OCI-LY7 (cell line): ENCODE results near the gene HOXB1. TPM values are rescaled to one million over a fixed set of nuclear protein-coding genes. Genes with fewer than 3 reads are reported as not detected.

Experiments used
- BruUV-seq: library from RNA; stranded (reverse); fragments of 400-500 nt; replicated peaks from 2 replicates; lab custom pipeline; 2021; lab: Mats Ljungman, UMichigan
- CTCF ChIA-PET: fragments of 300-600 bp; sonication (Branson Sonifier 250); formaldehyde crosslinking; loops from one replicate; lab custom pipeline; 2022; ENCODE audit warnings: antibody characterized with exemption; ENCODE audit not compliant: unreplicated experiment; lab: Charles Lee
- POLR2A ChIA-PET: fragments of 300-600 bp; sonication (Branson Sonifier 250); formaldehyde crosslinking; loops from one replicate; lab custom pipeline; 2022; ENCODE audit warnings: antibody characterized with exemption; lab: Charles Lee
- DNase-seq: peaks from one replicate; pipeline ENCODE4 v3.0.0-alpha.2; 2015; ENCODE audit warnings: low spot score
- H2AFZ ChIP-seq: fragments of 200-600 bp; sonication (generic), shearing (Covaris generic); 2 replicates; pipeline ENCODE4 v1.6.1; 2014; ENCODE audit warnings: mild to moderate bottlenecking, antibody characterized with exemption, low read length, moderate library complexity
- H3K27ac ChIP-seq: fragments of 200-600 bp; sonication (generic); 2 replicates; pipeline ENCODE4 v1.5.1; 2014; ENCODE audit warnings: mixed run types, low read depth, mild to moderate bottlenecking, moderate library complexity, low read length, inconsistent platforms; ENCODE audit not compliant: poor library complexity, severe bottlenecking
- H3K36me3 ChIP-seq: fragments of 200-600 bp; sonication (generic); 2 replicates; pipeline ENCODE4 v1.6.1; 2014; ENCODE audit warnings: mild to moderate bottlenecking, antibody characterized with exemption, low read length, moderate library complexity, mixed read lengths; ENCODE audit not compliant: insufficient read depth
- H3K4me1 ChIP-seq: fragments of 200-600 bp; sonication (generic); 2 replicates; pipeline ENCODE4 v1.5.1; 2014; ENCODE audit warnings: mild to moderate bottlenecking, low read length; ENCODE audit not compliant: insufficient read depth, poor library complexity, severe bottlenecking
- H3K4me2 ChIP-seq: fragments of 200-600 bp; sonication (generic); 2 replicates; pipeline ENCODE4 v1.6.1; 2014; ENCODE audit warnings: mild to moderate bottlenecking, low read length
- H3K4me3 ChIP-seq: fragments of 200-600 bp; sonication (generic); 2 replicates; pipeline ENCODE4 v1.5.1; 2014; ENCODE audit warnings: mild to moderate bottlenecking, low read depth, low read length; ENCODE audit not compliant: poor library complexity, severe bottlenecking
- H3K79me2 ChIP-seq: fragments of 200-600 bp; sonication (generic); 2 replicates; pipeline ENCODE4 v1.6.1; 2016; ENCODE audit warnings: low read depth, mild to moderate bottlenecking, low read length, moderate library complexity, mixed read lengths; ENCODE audit not compliant: insufficient read depth
- H3K9me2 ChIP-seq: fragments of 200-600 bp; sonication (generic); 2 replicates; pipeline ENCODE4 v1.6.1; 2016; ENCODE audit warnings: mild to moderate bottlenecking, low read length, mixed read lengths; ENCODE audit not compliant: insufficient read depth
- H3K9me3 ChIP-seq: fragments of 200-600 bp; sonication (generic); 2 replicates; pipeline ENCODE4 v1.6.1; 2014; ENCODE audit warnings: mild to moderate bottlenecking, mixed run types, low read length, mixed read lengths
- H4K20me1 ChIP-seq: fragments of 200-600 bp; sonication (generic); 2 replicates; pipeline ENCODE4 v1.6.1; 2014; ENCODE audit warnings: mild to moderate bottlenecking, antibody characterized with exemption, low read length, moderate library complexity, mixed read lengths; ENCODE audit not compliant: insufficient read depth
- CTCF ChIP-seq: fragments of 200-600 bp; sonication (generic); conservative IDR thresholded peaks from 2 replicates; pipeline ENCODE4 v1.5.1; 2014; ENCODE audit warnings: mild to moderate bottlenecking, antibody characterized with exemption, low read length, moderate library complexity, mixed read lengths
- EZH2phosphoT487 ChIP-seq: fragments of 200-600 bp; sonication (generic); IDR thresholded peaks from 2 replicates; pipeline ENCODE4 v1.6.1; 2018; ENCODE audit warnings: low read depth, borderline replicate concordance, mild to moderate bottlenecking, mixed run types, antibody characterized with exemption, low read length, moderate library complexity, mixed read lengths
- intact Hi-C: fragments of 100-400 bp; cut with micrococcal nuclease; formaldehyde crosslinking; loops from one replicate; pipeline ENCODE4 v1.10.0; 2022; ENCODE audit not compliant: unreplicated experiment
- total RNA-seq, 2 experiments: library from RNA; depleted of rRNA in 1 of 2; stranded (reverse); fragments of >200 nt in 1 of 2; shearing (Covaris generic) in 1 of 2; gene quantifications; 2 replicates each; pipeline ENCODE4 v1.2.3, GENCODE V29; 2014 to 2022

Gene HOXB1
- total RNA-seq, 2 experiments from 2014 or later: not detected

GRCh38 chr17:48575673-48576478 lies 45.1 kb upstream of the HOXB1 start:
- CTCF ChIA-PET: no interaction called here
- Histone ChIP-seq H3K79me2 (peaks cover 6% of the 10 kb centered on the region; the same call in 1 of the 2 replicates), H3K4me3 (no peak overlapping the region), H3K9me3 (no peaks in the 10 kb centered on the region), H3K36me3 (peaks cover 5% of the 10 kb centered on the region; the same call in 1 of the 2 replicates), H3K4me2 (no peak overlapping the region), H4K20me1 (no peaks in the 10 kb centered on the region), H2AFZ (no peak overlapping the region), H3K27ac (no peak overlapping the region), H3K4me1 (peaks cover 19% of the 10 kb centered on the region), H3K9me2 (no peaks in the 10 kb centered on the region)
- TSS peak; percentile 74 for BruUV-seq
- TF ChIP-seq EZH2phosphoT487 (no peak), CTCF (no peak)
- POLR2A ChIA-PET: no interaction called here
- no peak for DNase-seq
- intact Hi-C loops: no loop called here

GRCh38 chr17:48575066-48575582 lies 44.3 kb upstream of the HOXB1 start:
- BruUV-seq: no TSS peak
- CTCF ChIA-PET: no interaction called here
- Histone ChIP-seq H2AFZ (no peak overlapping the region), H4K20me1 (no peaks in the 10 kb centered on the region), H3K36me3 (peaks cover 5% of the 10 kb centered on the region; the same call in 1 of the 2 replicates), H3K9me2 (no peaks in the 10 kb centered on the region), H3K9me3 (no peaks in the 10 kb centered on the region), H3K79me2 (peaks cover 6% of the 10 kb centered on the region; the same call in 1 of the 2 replicates), H3K4me2 (no peak overlapping the region), H3K4me3 (no peak overlapping the region), H3K4me1 (peaks cover 19% of the 10 kb centered on the region), H3K27ac (no peak overlapping the region)
- DNase-seq: no peak
- intact Hi-C loops: no loop called here
- POLR2A ChIA-PET: no interaction called here
- TF ChIP-seq EZH2phosphoT487: no peak
- TF ChIP-seq CTCF: no peak
